Activated CD4-positive, alpha-beta T cell treated with anti-CD3 and anti-CD28 coated beads, Interleukin-2, amount 50 U/mL, for 48 hours (primary cell): ENCODE measurements around the gene MALRD1.

Experiments used
- DNase-seq, 2 experiments: peaks; one replicate each; pipeline ENCODE4 v3.0.0-alpha.2; 2020

MALRD1 gene

GRCh38 chr10:19111501-19112267 lies 63.1 kb downstream of the MALRD1 start:
- no peak for DNase-seq

- DNase-seq = no peak
Observed at GRCh38 chr10:19117438-19117837, 68.8 kb downstream of the MALRD1 start.

- no peak for DNase-seq
Observed at GRCh38 chr10:19119191-19119590, 70.6 kb downstream of the MALRD1 start.

GRCh38 chr10:19120381-19120908 lies 71.8 kb downstream of the MALRD1 start:
- DNase-seq = no peak

GRCh38 chr10:19133992-19134391 lies 85.4 kb downstream of the MALRD1 start:
- DNase-seq = no peak

GRCh38 chr10:19142967-19143366 lies 94.4 kb downstream of the MALRD1 start:
- DNase-seq = no peak

- DNase-seq = no peak
Observed at GRCh38 chr10:19144206-19144605, 95.6 kb downstream of the MALRD1 start.

GRCh38 chr10:19154375-19154774 lies 105.8 kb downstream of the MALRD1 start:
- DNase-seq = no peak

GRCh38 chr10:19158358-19158757 lies 109.8 kb downstream of the MALRD1 start:
- no peak for DNase-seq

GRCh38 chr10:19158870-19159269 lies 110.3 kb downstream of the MALRD1 start:
- DNase-seq = no peak

- DNase-seq = no peak
Observed at GRCh38 chr10:19164461-19164860, 115.9 kb downstream of the MALRD1 start.

GRCh38 chr10:19168584-19168983 lies 120.0 kb downstream of the MALRD1 start:
- no peak for DNase-seq

- no peak for DNase-seq
Observed at GRCh38 chr10:19169041-19169440, 120.4 kb downstream of the MALRD1 start.

GRCh38 chr10:19169684-19170083 lies 121.1 kb downstream of the MALRD1 start:
- no peak for DNase-seq

- DNase-seq = no peak
Observed at GRCh38 chr10:19178675-19179074, 130.1 kb downstream of the MALRD1 start.

- DNase-seq = no peak
Observed at GRCh38 chr10:19184891-19185290, 136.3 kb downstream of the MALRD1 start.

- DNase-seq = no peak
Observed at GRCh38 chr10:19194866-19195265, 146.3 kb downstream of the MALRD1 start.

GRCh38 chr10:19195698-19196097 lies 147.1 kb downstream of the MALRD1 start:
- DNase-seq = no peak

- no peak for DNase-seq
Observed at GRCh38 chr10:19200211-19200610, 151.6 kb downstream of the MALRD1 start.

GRCh38 chr10:19204246-19204917 lies 155.8 kb downstream of the MALRD1 start:
- no peak for DNase-seq

GRCh38 chr10:19209319-19209718 lies 160.7 kb downstream of the MALRD1 start:
- DNase-seq = no peak

- DNase-seq = no peak
Observed at GRCh38 chr10:19212590-19212989, 164.0 kb downstream of the MALRD1 start.

- no peak for DNase-seq
Observed at GRCh38 chr10:19221216-19221615, 172.6 kb downstream of the MALRD1 start.

- no peak for DNase-seq
Observed at GRCh38 chr10:19226025-19226424, 177.4 kb downstream of the MALRD1 start.
